GM12873 (cell line): ENCODE data around the gene RAP1GAP.

Experiments used
- TF ChIP-seq, protein P1 (sequence below): IDR thresholded peaks from 2 replicates; pipeline ENCODE4 v1.5.1; 2012; ENCODE audit warnings: low read depth, mild to moderate bottlenecking, moderate library complexity, low read length, control low read depth; ENCODE audit not compliant: insufficient read depth; ENCODE audit errors: missing control alignments

The RAP1GAP gene

DNA sequence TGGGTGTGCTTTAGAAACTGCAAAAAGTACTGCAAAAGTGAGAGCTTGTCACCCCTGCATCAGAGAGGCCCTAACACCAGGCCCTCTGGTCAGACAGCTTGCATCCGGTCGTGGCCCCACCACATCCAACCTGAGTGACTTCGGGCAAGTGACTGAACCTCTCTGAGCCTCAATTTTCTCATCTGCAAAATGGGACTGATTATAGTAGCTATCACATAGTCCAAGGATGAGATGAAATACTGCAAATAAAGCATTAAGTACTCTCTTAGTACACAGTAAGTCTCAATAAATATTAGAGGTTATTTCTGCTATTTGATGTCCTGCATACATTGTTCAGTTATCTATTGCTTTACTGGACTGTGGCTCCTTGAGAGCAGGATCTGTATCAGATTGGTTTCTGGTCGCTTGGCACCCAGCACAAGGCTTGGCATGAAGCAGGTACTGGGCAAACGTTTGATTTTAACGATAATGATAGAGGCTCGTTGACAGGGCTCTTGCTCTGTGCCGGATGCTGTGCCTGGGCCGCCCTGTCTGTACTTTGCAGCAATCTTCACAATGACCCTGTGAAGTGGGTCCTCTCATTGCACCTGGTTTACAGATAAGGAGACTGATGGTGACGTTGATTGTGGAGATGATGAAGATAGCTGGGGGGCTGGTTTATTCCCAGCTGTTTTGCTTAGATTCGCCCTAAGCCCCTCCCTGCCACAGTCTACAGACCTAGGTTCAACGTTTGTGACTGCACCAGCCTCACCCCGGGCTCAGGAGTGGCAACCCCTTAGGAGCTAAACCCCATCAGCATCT lies 43.6 kb downstream of the RAP1GAP start:
- TF ChIP-seq, protein P1, sequence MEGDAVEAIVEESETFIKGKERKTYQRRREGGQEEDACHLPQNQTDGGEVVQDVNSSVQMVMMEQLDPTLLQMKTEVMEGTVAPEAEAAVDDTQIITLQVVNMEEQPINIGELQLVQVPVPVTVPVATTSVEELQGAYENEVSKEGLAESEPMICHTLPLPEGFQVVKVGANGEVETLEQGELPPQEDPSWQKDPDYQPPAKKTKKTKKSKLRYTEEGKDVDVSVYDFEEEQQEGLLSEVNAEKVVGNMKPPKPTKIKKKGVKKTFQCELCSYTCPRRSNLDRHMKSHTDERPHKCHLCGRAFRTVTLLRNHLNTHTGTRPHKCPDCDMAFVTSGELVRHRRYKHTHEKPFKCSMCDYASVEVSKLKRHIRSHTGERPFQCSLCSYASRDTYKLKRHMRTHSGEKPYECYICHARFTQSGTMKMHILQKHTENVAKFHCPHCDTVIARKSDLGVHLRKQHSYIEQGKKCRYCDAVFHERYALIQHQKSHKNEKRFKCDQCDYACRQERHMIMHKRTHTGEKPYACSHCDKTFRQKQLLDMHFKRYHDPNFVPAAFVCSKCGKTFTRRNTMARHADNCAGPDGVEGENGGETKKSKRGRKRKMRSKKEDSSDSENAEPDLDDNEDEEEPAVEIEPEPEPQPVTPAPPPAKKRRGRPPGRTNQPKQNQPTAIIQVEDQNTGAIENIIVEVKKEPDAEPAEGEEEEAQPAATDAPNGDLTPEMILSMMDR, result no peak

GRCh38 chr1:21624571-21625389 lies 44.4 kb downstream of the RAP1GAP start:
- TF ChIP-seq, protein P1, result no peak

- TF ChIP-seq, protein P1, result no peak
Measured at GRCh38 chr1:21623410-21623961, 45.7 kb downstream of the RAP1GAP start.

DNA sequence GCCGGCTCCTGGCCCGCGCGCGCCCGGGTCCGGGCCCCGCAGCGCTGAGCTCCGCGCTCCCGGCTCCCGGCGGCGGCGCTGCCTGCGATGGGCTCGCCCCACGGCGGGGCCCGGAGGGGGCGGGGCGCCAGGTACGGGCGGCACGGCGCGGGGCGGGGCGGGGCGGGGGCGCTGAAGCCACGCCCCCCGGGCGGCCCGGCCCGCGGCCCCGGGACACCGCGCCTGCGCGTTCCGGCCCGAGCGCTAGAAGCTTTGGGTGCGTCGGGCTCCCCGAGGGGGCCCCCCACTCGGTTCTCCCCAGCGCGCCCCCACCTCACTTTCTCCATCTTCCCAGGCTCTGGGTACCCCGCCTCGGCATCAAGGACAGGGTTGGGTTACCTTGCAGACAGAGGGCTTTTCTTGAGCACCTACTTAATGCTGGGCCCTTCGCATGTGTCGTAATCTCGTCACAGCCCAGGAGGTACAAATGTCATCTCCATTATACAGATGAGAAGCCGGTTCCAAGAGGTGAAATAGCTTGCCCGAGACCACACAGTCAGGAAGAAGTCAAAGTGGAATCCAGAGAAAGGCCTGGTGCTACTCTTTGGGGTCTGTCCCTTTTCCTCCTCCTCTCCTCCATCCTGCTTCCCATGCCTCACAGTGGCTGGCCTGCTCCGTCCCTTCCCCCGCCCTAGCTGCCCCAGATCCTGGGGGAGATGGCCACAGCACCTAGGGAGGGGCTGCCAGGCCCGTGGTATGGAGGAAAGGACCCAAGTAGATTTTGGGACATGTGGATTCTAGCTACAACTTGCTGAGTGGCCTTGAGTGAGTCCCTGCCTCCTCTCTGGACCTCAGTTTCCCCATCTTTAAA lies 46.5 kb downstream of the RAP1GAP start:
- TF ChIP-seq, protein P1, result no peak

DNA sequence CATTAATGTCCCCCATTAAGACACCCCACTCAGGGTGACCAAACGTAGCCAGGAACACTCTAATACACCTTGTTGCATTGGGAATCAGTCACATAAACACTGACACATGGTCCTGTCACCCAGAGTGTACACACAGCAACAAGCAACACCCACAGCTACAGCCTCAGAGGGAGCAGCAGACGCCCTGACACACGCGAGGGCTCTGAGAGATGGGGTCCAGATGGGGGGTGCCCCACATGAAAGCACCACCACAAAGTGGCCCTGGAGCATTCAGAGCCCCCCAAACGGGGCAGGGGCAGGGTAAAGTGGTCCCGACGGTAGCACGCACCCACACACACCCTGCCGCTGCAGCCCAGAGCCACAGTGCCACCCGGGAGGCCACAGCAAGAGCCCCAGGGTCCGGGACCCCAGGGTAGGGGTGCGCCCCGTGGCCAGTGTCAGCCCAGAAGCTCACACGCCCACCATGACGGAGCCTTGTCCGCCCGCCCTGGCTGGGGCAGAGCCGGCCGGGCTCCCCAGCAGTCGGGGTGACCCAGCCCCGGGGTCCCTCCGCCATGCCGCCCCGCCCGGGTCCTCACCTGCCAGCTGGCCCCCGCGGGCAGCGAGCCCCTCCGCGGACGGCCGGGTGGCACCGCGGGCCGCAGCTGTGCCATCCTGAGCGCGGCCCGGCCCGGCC lies 47.3 kb downstream of the RAP1GAP start:
- TF ChIP-seq, protein P1, result no peak

DNA sequence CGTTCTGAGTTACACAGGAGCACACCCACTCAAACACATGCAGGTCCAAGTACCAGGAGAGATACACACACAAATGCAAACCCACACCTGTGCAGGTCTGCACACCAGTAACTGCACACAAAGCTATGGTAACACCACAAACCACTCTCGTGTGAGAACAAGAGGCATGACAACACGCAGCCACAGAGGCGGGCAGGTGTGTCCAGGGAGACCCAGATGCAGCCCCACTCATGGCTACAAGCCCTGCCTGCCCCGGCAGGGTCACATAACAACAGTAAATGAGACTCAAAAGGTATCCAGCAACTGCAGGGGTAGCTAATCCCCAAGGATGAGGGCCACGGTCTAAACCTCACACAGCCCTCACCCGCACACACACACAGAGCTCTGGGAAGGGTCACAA lies 48.1 kb downstream of the RAP1GAP start:
- TF ChIP-seq, protein P1, result no peak
